ENCODE data around the gene THAP11.

THAP11 gene

DNA sequence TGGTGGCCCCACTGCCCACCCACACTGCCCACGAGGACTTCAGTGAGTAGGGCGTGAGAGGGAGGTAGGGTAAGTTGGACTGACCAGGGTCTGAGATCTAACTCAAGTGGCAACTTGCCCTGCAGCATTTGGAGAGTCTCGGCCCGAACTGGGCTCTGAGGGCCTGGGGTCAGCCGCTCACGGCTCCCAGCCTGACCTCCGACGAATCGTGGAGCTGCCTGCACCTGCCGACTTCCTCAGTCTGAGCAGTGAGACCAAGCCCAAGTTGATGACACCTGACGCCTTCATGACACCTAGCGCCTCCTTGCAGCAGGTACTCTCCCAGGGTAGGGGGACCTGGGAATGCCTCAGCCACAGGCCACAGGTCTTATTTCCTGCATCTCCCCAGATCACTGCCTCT lies 37.3 kb downstream of the THAP11 start:
- H3K4me1 ChIP-seq (ENCODE audit: control insufficient read depth, insufficient read depth, low read length) = peaks cover 7% of the 10 kb centered on the region
- H3K36me3 ChIP-seq (ENCODE audit: control insufficient read depth, insufficient read depth, low read length, severe bottlenecking) = peaks cover 74% of the 10 kb centered on the region
- H3K9me3 ChIP-seq (ENCODE audit: control insufficient read depth, low read length) = no peaks in the 10 kb centered on the region
- H3K4me3 ChIP-seq (ENCODE audit: low read length) = no peak overlapping the region
- no peaks in the 10 kb centered on the region for H3K27me3 ChIP-seq (replicated peaks; ENCODE audit: control insufficient read depth, insufficient read depth, low read length)
- DNase-seq (ENCODE audit: low read depth) = no peak
- no peak overlapping the region for H3K9ac ChIP-seq (ENCODE audit: low read length)

DNA sequence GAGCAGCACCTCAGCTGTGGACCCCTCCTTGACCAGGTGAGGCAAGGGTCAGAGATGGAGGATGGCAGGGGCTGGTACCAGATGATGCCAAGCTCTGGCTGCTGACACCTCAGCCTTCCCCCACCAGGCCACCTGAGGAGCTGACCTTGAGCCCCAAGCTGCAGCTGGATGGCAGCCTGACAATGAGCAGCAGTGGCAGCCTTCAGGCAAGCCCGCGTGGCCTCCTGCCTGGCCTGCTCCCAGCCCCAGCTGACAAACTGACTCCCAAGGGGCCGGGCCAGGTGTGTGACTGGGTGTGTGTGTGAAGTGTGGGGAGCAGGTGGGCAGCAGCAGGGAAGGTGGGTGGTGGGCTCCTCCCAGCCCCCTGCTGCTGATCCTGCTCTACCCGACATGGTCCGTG lies 37.8 kb downstream of the THAP11 start:
- DNase-seq (ENCODE audit: low read depth) = no peak
- Histone ChIP-seq H3K4me3 (ENCODE audit: low read length) (no peak overlapping the region), H3K27me3 (replicated peaks; ENCODE audit: control insufficient read depth, insufficient read depth, low read length) (no peaks in the 10 kb centered on the region), H3K9me3 (ENCODE audit: control insufficient read depth, low read length) (no peaks in the 10 kb centered on the region), H3K9ac (ENCODE audit: low read length) (no peak overlapping the region), H3K36me3 (ENCODE audit: control insufficient read depth, insufficient read depth, low read length, severe bottlenecking) (peaks cover 74% of the 10 kb centered on the region), H3K4me1 (ENCODE audit: control insufficient read depth, insufficient read depth, low read length) (peaks cover 8% of the 10 kb centered on the region)

DNA sequence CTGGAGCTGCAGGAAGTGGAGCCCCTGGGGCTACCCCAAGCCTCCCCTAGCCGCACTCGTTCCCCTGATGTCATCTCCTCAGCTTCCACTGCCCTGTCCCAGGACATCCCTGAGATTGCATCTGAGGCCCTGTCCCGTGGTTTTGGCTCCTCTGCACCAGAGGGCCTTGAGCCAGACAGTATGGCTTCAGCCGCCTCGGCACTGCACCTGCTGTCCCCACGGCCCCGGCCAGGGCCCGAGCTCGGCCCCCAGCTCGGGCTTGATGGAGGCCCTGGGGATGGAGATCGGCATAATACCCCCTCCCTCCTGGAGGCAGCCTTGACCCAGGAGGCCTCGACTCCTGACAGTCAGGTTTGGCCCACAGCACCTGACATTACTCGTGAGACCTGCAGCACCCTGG lies 38.5 kb downstream of the THAP11 start:
- H3K36me3 ChIP-seq (ENCODE audit: control insufficient read depth, insufficient read depth, low read length, severe bottlenecking) = peaks cover 74% of the 10 kb centered on the region
- no peak for DNase-seq (ENCODE audit: low read depth)
- H3K9me3 ChIP-seq (ENCODE audit: control insufficient read depth, low read length) = no peaks in the 10 kb centered on the region
- H3K4me3 ChIP-seq (ENCODE audit: low read length) = no peak overlapping the region
- H3K4me1 ChIP-seq (ENCODE audit: control insufficient read depth, insufficient read depth, low read length) = peaks cover 9% of the 10 kb centered on the region
- no peak overlapping the region for H3K9ac ChIP-seq (ENCODE audit: low read length)
- H3K27me3 ChIP-seq (replicated peaks; ENCODE audit: control insufficient read depth, insufficient read depth, low read length) = no peaks in the 10 kb centered on the region

DNA sequence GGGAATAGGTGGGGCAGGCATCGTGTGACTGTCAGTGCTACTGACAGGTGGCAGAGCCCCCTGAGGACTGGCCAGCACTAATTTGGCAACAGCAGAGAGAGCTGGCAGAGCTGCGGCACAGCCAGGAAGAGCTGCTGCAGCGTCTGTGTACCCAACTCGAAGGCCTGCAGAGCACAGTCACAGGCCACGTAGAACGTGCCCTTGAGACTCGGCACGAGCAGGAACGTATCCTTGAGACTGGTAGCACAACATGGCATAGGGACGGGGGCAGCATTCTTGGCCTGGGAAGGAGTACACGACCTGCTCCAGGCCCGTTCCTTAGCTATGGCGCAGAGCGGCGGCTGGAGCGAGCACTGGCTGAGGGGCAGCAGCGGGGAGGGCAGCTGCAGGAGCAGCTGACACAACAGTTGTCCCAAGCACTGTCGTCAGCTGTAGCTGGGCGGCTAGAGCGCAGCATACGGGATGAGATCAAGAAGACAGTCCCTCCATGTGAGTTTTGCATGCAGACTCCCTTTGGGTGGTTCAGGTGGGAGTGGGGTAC lies 39.6 kb downstream of the THAP11 start:
- no peak for DNase-seq (ENCODE audit: low read depth)
- Histone ChIP-seq H3K4me3 (ENCODE audit: low read length) (no peak overlapping the region), H3K9ac (ENCODE audit: low read length) (no peak overlapping the region), H3K27me3 (replicated peaks; ENCODE audit: control insufficient read depth, insufficient read depth, low read length) (no peaks in the 10 kb centered on the region), H3K9me3 (ENCODE audit: control insufficient read depth, low read length) (no peaks in the 10 kb centered on the region), H3K4me1 (ENCODE audit: control insufficient read depth, insufficient read depth, low read length) (peaks cover 9% of the 10 kb centered on the region), H3K36me3 (ENCODE audit: control insufficient read depth, insufficient read depth, low read length, severe bottlenecking) (peaks cover 76% of the 10 kb centered on the region)

DNA sequence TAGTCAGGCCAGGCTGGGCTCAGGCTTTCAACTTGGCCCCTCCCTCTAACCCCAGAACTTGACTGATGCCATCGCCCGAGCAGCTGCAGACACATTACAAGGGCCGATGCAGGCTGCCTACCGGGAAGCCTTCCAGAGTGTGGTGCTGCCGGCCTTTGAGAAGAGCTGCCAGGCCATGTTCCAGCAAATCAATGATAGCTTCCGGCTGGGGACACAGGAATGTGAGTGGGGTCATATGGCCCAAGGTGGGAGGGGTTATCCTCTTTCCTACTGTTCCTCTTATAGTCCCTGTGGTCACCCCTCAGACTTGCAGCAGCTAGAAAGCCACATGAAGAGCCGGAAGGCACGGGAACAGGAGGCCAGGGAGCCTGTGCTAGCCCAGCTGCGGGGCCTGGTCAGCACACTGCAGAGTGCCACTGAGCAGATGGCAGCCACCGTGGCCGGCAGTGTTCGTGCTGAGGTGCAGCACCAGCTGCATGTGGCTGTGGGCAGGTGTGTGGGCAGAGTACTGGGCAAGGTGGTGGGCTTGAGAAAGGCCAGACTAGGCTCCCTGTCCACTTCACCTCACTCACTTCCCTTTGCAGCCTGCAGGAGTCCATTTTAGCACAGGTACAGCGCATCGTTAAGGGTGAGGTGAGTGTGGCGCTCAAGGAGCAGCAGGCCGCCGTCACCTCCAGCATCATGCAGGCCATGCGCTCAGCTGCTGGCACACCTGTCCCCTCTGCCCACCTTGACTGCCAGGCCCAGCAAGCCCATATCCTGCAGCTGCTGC lies 40.4 kb downstream of the THAP11 start:
- no peak for DNase-seq (ENCODE audit: low read depth)
- no peaks in the 10 kb centered on the region for H3K9me3 ChIP-seq (ENCODE audit: control insufficient read depth, low read length)
- no peak overlapping the region for H3K9ac ChIP-seq (ENCODE audit: low read length)
- peaks cover 68% of the 10 kb centered on the region for H3K36me3 ChIP-seq (ENCODE audit: control insufficient read depth, insufficient read depth, low read length, severe bottlenecking)
- no peaks in the 10 kb centered on the region for H3K27me3 ChIP-seq (replicated peaks; ENCODE audit: control insufficient read depth, insufficient read depth, low read length)
- peaks cover 9% of the 10 kb centered on the region for H3K4me1 ChIP-seq (ENCODE audit: control insufficient read depth, insufficient read depth, low read length)
- H3K4me3 ChIP-seq (ENCODE audit: low read length) = no peak overlapping the region

DNA sequence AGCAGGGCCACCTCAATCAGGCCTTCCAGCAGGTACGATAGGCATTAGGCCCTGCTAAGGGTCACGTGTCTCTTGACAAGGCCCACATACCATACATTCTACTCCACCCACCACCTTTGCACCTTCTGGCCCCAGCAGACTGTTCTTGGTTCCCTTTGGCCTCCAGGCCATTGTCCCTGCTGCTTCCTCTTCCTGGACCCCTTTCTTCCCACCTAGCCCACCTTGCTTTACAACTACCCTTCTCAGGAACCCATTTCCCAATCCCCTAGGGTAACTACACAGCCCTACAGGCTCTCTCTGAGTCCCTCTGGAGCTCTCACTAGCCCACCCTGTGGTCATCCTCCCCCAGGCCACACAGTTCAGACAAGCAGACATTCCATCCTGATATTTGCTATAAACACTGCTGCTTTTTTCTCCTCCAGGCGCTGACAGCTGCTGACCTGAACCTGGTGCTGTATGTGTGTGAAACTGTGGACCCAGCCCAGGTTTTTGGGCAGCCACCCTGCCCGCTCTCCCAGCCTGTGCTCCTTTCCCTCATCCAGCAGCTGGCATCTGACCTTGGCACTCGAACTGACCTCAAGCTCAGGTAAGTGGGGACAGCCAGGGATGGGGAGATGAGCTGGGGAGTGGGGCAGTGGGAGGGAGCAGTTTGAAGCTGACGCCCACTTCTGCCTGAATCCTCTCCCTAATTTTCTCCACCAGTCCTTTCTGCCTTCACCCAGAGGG lies 41.2 kb downstream of the THAP11 start:
- peaks cover 60% of the 10 kb centered on the region for H3K36me3 ChIP-seq (ENCODE audit: control insufficient read depth, insufficient read depth, low read length, severe bottlenecking)
- no peaks in the 10 kb centered on the region for H3K27me3 ChIP-seq (replicated peaks; ENCODE audit: control insufficient read depth, insufficient read depth, low read length)
- H3K9ac ChIP-seq (ENCODE audit: low read length) = no peak overlapping the region
- H3K4me1 ChIP-seq (ENCODE audit: control insufficient read depth, insufficient read depth, low read length) = peaks cover 9% of the 10 kb centered on the region
- H3K9me3 ChIP-seq (ENCODE audit: control insufficient read depth, low read length) = no peaks in the 10 kb centered on the region
- no peak for DNase-seq (ENCODE audit: low read depth)
- H3K4me3 ChIP-seq (ENCODE audit: low read length) = no peak overlapping the region

DNA sequence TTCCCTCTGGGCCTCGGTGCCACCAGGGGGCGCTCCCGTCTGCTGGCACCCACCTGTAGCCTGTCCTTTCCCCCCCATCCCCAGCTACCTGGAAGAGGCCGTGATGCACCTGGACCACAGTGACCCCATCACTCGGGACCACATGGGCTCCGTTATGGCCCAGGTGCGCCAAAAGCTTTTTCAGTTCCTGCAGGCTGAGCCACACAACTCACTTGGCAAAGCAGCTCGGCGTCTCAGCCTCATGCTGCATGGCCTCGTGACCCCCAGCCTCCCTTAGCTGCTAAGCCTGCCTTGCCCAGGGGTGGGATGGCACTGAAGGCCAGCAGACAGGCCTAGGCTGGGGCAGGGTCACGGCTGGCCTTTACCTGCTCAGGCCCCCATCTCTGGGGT lies 41.7 kb downstream of the THAP11 start:
- Histone ChIP-seq H3K36me3 (ENCODE audit: control insufficient read depth, insufficient read depth, low read length, severe bottlenecking) (peaks cover 55% of the 10 kb centered on the region), H3K4me3 (ENCODE audit: low read length) (no peak overlapping the region)
- peak; percentile 74 for DNase-seq (ENCODE audit: low read depth)

DNA sequence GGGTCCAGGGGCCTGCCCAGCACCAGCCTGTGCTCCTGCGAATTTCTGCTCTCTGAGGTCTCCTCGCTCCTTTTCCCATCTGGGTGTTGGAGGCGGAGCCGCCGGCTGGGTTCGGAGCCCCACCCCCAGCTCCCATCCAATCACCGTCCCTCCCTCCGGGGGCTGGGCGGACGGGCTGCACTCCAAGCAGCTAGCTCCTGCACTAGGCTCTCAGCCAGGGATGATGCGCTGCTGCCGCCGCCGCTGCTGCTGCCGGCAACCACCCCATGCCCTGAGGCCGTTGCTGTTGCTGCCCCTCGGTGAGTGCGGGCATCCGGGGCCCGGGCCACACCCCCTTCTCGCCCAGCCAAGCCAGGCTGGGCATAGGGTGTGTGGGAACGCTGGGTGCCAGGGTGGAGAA lies 42.6 kb downstream of the THAP11 start, which contains the start of gene NRN1L:
NRN1L (plus strand) TSS at position 202 of the 400 bp plus-strand sequence; CDS start at position 221, 19 bp downstream.
- Histone ChIP-seq H3K9ac (ENCODE audit: low read length) (no peak within 1 kb of the TSS), H3K9me3 (ENCODE audit: control insufficient read depth, low read length) (no peaks in the 10 kb centered on the region), H3K4me1 (ENCODE audit: control insufficient read depth, insufficient read depth, low read length) (peaks cover 9% of the 10 kb centered on the region), H3K4me3 (ENCODE audit: low read length) (no peak within 1 kb of the TSS), H3K36me3 (ENCODE audit: control insufficient read depth, insufficient read depth, low read length, severe bottlenecking) (peaks cover 46% of the 10 kb centered on the region), H3K27me3 (replicated peaks; ENCODE audit: control insufficient read depth, insufficient read depth, low read length) (no peaks in the 10 kb centered on the region)
- peak; percentile 86 for DNase-seq (ENCODE audit: low read depth)

More for the DNA sequence above, 41.7 kb downstream of the THAP11 start:
- Histone ChIP-seq H3K27me3 (replicated peaks; ENCODE audit: control insufficient read depth, insufficient read depth, low read length) (no peaks in the 10 kb centered on the region), H3K4me1 (ENCODE audit: control insufficient read depth, insufficient read depth, low read length) (peaks cover 9% of the 10 kb centered on the region), H3K9me3 (ENCODE audit: control insufficient read depth, low read length) (no peaks in the 10 kb centered on the region), H3K9ac (ENCODE audit: low read length) (no peak overlapping the region)

DNA sequence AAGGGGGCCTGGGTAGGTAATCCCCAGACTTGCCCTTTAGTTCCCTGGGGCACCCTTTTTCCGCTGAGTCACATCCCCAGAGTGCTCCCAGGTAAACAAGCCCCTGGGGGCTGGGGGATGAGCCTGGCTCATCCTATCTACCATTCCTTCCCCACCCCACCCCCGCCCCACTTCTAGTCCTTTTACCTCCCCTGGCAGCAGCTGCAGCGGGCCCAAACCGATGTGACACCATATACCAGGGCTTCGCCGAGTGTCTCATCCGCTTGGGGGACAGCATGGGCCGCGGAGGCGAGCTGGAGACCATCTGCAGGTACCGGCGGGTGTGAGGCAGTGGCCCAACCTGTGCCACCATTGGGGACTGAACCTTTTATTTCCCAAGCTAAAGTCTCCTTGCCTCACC lies 43.4 kb downstream of the THAP11 start:
- Histone ChIP-seq H3K36me3 (ENCODE audit: control insufficient read depth, insufficient read depth, low read length, severe bottlenecking) (peaks cover 38% of the 10 kb centered on the region), H3K4me3 (ENCODE audit: low read length) (no peak overlapping the region), H3K9me3 (ENCODE audit: control insufficient read depth, low read length) (no peaks in the 10 kb centered on the region), H3K9ac (ENCODE audit: low read length) (no peak overlapping the region), H3K4me1 (ENCODE audit: control insufficient read depth, insufficient read depth, low read length) (peaks cover 9% of the 10 kb centered on the region), H3K27me3 (replicated peaks; ENCODE audit: control insufficient read depth, insufficient read depth, low read length) (no peaks in the 10 kb centered on the region)
- DNase-seq (ENCODE audit: low read depth) = no peak

DNA sequence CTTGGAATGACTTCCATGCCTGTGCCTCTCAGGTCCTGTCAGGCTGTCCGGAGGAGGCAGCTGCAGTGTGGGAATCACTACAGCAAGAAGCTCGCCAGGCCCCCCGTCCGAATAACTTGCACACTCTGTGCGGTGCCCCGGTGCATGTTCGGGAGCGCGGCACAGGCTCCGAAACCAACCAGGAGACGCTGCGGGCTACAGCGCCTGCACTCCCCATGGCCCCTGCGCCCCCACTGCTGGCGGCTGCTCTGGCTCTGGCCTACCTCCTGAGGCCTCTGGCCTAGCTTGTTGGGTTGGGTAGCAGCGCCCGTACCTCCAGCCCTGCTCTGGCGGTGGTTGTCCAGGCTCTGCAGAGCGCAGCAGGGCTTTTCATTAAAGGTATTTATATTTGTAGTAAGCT lies 43.9 kb downstream of the THAP11 start:
- peaks cover 9% of the 10 kb centered on the region for H3K4me1 ChIP-seq (ENCODE audit: control insufficient read depth, insufficient read depth, low read length)
- H3K9me3 ChIP-seq (ENCODE audit: control insufficient read depth, low read length) = no peaks in the 10 kb centered on the region
- peaks cover 34% of the 10 kb centered on the region for H3K36me3 ChIP-seq (ENCODE audit: control insufficient read depth, insufficient read depth, low read length, severe bottlenecking)
- no peaks in the 10 kb centered on the region for H3K27me3 ChIP-seq (replicated peaks; ENCODE audit: control insufficient read depth, insufficient read depth, low read length)
- DNase-seq (ENCODE audit: low read depth) = no peak
- no peak overlapping the region for H3K4me3 ChIP-seq (ENCODE audit: low read length)
- no peak overlapping the region for H3K9ac ChIP-seq (ENCODE audit: low read length)

DNA sequence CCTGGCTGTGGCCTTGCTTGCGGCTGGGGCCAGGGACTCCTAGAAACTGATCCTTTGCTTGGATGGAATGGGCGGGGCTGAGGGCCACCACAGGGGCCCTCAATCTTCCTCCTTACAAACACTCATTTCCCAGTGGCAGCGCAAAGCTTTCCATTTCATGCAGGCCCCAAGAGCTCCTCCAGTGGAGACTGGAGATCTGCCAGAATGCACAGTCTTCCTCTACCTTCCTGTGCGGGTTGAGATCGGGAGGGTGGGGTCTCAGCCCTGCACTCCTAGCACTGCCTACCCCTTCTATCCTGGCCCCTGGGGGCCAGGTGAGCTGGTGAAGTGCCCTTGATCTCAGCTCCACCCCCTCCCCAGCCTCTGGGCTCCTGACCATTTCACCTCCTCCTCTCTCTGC lies 44.3 kb downstream of the THAP11 start:
- Histone ChIP-seq H3K4me3 (ENCODE audit: low read length) (no peak overlapping the region), H3K27me3 (replicated peaks; ENCODE audit: control insufficient read depth, insufficient read depth, low read length) (no peaks in the 10 kb centered on the region), H3K36me3 (ENCODE audit: control insufficient read depth, insufficient read depth, low read length, severe bottlenecking) (peaks cover 29% of the 10 kb centered on the region), H3K4me1 (ENCODE audit: control insufficient read depth, insufficient read depth, low read length) (peaks cover 9% of the 10 kb centered on the region), H3K9me3 (ENCODE audit: control insufficient read depth, low read length) (no peaks in the 10 kb centered on the region), H3K9ac (ENCODE audit: low read length) (no peak overlapping the region)
- DNase-seq (ENCODE audit: low read depth) = no peak

Measured in adipocyte (in vitro differentiated cells).